ENCODE measurements around the gene PDE8A.
"Not testable (repeated sequence)": the region's sequence is repeated elsewhere in the genome, so short reads cannot be mapped to it uniquely, and the experiment has no call there.

Gene PDE8A

DNA sequence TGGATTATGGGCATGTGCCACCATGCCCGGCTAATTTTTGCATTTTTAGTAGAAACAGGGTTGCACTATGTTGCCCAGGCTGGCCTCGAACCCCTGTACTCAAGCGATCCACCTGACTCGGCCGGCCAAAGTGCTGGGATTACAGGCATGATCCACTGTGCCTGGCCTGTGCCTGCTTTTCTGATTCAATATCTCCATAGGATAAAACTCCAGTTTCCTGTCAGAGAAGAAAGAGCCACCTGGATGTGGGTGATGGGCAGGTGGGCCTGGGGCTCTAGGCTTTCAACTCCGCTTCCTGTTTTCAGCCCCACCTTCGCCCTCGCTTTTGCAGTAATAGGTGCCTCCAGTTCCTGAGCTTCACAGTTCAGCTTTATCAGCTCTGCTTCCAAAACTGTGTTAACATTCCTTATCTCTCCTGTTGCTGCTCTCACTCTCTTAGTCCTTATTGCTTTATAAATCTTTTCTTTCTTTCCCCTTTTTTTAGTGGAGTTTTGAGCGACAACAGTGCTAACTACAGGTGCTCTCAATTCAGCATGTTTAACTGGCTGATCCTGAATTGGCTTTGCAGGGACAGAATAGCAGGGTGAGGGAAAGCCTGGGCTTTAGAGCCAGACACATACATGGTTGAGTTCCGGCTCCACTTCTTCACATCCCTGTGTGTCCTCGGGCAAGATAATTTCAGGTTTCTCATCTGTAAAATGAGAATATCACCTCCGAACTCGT, 21.1 kb upstream of the PDE8A start:
- DNase-seq (ENCODE audit: low spot score), result no peak

DNA sequence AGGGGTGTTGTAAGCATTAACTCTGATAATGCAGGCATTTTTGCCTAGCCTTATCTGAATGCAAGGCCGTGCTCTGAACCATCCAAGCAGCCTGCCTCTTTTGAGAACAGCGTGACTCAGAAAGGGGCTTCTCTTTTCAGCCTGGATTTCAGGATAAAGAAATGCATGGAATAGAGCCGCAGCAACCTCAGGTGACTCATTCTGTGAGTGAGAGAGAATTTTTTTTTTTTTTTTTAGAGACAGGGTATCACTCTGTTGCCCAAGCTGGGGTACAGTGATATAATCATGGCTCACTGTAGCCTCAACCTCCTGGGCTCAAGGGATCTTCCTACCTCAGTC, 20.6 kb upstream of the PDE8A start:
- DNase-seq (ENCODE audit: low spot score), result no peak

DNA sequence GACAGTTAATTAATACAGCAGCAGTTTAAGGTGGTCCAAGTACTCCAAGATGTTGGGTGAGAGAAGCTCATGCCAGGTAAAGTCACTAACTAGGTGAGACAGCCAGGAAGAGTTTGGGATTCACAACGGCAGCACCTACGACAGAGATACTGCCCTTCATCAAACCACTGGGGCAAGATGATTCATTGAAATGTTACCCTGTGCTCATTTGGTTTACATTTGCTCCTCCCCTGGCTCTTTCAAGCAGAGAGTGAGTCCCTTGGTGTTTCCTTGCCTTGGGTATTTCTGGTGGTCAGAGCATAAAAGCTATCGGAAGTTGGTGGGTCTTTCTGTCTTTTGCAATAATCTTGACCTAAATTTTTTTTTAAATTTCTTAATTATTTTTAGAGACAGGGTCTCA, 19.9 kb upstream of the PDE8A start:
- DNase-seq (ENCODE audit: low spot score), result no peak

DNA sequence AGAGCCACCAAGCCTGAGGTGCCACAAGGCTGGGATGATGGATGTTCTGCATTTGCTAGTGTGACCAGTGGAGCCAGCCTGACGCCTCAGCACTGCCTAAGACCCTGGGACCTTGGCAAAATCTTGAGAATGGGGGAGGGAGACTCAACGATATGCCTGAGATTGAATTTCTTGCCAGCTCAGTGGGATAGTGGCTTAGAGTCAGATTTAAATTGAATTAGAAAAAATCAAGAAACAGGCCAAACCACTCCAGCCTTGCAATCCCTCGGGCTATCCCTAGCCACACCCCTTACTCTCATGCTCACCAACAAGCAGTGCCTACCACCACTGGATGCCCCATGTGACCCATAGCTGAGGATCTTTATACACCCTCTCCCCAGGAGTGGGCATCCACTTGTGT, 18.7 kb upstream of the PDE8A start:
- DNase-seq (ENCODE audit: low spot score), result no peak

DNA sequence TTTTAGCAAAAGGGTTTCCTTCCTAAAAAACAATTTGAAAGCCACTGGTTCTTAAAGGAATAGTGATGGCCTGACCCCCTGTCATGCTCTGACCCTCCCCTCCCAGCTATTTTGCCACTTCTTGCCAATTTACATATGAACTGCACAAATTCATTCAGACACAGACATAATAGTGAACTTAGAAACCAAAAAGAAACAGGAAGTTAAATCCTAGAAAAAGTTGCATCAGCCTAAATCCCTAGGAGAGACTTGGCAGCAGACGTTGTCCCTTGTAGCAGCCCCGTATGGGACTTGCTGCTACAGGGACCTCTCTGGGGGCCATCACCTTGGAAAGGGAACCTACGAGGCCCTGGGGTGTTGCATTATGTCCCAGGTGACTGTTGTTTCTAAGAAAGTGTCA, 14.3 kb upstream of the PDE8A start:
- DNase-seq (ENCODE audit: low spot score), result no peak

DNA sequence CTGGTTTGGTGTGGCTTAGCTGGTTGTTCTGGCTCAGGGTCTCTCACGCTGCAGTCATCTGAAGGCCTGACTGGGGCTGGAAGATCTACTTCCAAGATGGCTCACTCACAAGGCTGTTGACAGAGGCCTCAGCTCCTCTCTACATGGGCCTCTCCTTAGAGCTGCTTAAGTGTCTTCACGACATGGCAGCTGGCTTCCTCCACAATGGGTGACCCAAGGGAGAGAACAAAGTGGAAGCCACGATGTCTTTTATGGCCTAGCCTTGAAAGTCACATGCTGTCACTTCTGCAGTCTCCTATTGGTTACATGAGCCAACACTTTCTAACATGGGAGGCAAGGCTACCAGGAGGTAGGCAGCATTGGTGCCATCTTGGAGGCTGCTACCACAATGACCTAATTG, 13.4 kb upstream of the PDE8A start:
- DNase-seq (ENCODE audit: low spot score), result no peak

DNA sequence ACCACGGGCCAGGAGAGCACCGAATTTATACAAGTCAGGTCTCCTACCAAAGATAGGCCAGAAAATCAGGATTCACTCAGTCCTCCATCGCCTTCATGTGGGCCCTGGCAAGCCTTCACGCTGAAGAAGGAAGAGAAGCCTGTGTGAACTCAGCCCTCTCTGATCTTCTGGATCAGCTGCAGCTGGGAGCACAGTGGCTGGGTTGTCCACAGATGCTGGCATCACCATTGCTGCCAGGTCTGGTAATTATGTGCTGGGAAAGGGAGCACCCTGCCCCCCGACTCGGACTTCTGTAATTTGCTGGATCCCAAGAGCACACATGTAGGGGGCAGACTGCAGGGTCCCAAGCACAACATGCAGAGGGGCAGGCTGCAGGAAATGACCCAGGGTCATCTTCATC, 12.4 kb upstream of the PDE8A start:
- no peak for DNase-seq (ENCODE audit: low spot score)

DNA sequence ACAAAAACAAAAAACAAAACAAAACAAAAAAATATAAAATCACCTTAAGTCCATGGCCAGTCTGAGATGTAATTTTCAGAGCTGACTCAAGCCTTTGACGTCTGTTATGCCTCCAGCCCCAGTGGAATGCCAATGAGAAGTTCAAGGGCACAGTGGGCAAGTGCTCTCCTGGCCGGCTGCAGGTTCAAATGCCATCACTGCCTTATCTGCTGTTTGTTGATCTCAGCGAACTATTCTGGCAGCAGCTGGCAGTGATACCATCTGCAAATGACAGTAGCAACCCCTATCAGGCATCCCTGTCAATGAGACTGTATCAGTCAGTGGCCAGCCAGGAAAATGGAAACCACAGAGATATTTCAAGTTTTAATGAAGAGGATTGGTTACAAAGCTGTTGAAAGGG, 10.8 kb upstream of the PDE8A start:
- DNase-seq (ENCODE audit: low spot score), result no peak

DNA sequence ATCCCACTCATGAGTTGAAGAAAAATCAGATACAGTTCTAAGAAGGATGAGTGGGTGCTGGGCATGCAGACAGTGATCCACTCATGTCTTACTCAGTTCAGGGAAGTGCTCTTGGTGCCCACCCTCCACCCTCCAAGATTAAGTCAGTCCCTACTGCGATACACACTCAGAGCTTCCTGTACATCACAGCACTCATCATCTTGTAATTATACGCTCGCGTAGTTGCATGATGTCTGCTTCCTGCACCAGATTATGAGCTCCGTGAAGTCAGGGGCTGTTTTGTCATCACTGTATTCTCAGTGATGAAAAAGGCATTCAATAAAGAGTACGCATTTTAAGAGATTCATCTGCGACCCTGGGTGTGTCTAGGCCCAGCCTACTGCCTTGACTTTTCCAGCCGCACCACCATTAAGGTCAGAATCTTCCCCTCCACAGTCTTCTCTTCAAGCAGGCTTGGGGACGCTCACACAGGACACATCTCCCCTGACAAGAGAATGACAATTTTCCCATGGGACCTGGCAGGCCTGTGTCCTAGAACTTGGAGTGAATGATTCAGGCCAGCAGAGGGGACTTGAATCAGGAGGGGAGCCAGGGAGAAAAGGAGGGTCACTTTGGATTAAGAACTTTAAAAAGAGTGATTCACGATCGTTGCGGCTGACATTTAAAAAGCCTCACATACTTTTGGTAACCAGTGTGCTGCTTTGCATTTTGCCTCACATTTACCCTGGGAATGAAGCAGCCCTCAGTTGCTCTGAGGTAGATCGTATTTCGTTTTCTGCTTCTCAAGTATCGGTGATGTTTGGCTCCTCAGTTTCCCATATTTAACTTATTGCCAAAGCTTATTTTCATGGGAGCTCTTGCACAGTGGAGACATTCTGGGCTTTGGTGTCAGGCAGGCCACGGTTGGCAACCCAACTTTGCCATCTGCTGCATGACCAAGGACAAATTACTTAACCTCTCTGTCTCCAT, 7.9 kb upstream of the PDE8A start:
- no peak for DNase-seq (ENCODE audit: low spot score)

DNA sequence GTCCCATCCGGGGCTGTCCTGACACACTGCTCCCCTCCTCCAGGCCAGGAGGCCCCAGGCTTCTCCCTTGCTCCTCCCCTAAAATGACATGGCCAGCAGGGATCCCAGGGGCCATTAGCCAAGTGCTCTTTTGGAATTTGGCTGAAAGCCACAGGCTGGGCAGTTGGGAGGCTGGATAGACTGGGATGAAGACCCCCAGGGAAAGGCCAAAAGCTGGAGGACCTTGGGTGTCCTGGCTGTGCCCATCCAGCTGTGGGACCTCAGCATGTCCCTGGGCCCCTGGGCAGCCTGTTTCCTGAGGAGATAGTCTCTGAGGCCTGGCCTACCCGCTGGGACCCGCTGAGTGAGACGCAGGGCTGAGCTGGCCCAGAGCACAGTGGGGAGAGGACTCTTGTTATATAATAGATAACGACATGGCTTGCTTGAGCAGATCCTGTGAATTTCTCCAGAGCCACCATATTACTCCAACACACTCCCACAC, 5.7 kb upstream of the PDE8A start:
- DNase-seq (ENCODE audit: low spot score), result no peak

DNA sequence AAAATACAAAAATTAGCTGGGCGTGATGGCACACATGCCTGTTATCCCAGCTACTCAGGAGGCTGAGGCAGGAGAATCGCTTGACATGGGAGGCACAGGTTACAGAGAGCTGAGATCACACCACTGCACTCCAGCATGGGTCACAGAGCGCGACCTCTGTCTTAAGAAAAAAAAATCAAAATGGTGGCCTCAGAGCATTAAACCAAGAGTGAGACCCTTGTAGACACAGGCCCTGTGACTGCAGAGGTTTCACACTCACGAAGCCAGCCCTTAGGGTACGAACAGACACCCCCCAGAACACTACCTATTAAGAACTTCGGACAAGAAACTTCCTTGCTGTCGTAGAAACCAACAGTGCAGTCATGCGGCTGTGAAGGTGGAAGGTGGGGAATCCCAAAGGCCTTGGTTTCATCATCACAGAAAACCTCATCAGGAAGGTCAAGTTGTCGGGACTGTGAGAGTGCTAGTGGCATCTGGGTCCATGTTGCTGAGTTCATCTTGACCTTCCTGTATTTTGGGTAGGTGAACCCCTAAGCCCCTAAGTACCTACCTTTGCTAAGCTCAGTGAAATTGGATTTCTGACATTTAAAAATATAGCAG, 4.8 kb upstream of the PDE8A start:
- DNase-seq (ENCODE audit: low spot score), result no peak

DNA sequence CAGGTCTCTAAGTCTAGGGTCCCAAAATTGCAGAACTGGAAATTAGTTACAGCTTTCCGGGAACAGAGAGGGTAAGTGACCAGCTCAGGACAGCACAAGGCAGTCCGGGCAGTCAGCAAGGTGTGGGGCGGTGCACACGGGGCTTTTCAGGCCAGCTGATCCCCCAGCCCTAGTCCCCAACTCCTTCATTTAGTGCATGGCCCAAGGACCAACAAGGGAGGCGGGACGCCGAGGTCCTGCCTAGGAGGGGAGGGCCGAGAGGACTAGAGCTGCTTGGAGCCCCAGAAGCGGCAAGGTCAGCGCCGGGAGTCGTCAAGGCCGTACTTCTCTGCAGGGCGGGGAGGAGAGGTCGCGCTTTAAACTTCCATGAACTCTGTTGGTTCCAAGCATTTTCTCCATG, 2.0 kb upstream of the PDE8A start:
- no peak for DNase-seq (ENCODE audit: low spot score)

DNA sequence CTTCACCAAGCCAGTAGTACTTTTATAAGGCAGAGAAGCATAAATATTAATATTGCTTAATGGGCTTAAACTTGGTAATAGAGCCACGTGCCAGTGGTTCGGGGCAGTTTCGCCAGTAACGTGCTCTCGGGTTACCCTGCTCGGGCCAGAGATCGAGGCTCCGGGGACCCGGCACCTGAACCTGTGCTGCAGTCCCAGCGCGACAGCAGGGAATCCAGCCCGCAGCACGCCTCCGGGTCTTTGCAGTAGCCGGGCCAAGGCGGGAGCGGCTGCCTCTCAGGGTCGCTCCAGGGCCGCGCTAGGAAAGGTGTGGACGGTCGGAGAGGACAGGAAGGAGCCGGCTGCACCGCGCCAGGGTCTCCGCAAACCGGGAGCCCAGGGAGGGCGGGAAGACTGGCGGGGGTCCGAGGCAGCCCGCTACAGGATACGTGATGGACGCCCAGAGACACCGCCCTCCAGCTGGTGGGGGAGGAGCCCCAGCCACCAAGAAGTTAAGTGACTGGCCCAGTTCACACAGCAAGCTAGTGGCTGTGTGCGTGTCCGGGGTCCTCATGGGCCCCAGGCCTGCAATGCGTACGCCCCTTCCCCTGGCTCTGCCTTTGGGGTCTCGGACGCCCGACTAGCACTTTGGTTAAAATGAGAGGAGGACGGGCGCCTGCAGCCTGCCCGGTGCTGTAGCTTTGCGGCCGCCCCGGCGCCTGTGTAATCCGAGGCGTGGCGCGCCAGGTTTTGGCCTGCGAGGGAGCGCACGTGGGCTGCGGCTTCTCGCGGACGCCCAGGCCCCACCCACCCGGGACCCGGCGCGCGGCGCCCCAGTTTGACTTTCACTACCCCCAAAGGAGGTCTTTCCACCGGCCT, 1.2 kb upstream of the PDE8A start:
- peak; percentile 76 for DNase-seq (ENCODE audit: low spot score)

DNA sequence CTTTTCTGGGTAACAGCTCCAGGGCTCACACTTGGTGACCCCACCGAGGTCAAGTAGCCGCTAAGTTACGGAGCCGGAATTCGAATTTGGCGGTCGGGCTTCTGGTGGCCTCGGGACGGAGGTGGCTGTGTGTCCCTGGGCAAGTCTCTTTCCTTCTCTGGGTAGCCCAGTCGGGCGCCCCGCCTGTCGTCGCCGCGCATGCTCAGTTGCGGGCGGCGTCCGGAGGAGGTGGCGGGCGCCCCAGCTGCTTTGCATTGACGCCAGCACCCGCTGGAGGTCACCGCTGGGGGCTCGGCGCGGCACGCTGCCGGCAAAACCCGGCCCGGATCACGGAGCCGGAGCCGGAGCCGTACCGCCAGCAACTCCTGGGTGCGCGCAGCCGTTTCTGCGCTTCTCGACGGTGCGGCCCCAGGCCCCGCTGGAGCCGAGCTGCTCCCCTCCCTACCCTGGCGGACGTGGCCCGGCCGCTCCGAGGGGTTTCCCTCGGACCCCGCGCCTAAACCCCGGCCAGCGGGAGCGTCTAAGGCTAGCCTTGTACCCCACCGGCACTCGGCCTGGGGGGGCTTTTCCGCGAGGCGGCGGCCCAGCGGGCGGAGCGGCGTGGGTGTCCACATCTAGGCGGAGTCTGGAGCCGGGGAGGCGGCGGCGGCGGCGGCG, 474 bp upstream of the PDE8A start:
- peak; percentile 95 for DNase-seq (ENCODE audit: low spot score)

DNA sequence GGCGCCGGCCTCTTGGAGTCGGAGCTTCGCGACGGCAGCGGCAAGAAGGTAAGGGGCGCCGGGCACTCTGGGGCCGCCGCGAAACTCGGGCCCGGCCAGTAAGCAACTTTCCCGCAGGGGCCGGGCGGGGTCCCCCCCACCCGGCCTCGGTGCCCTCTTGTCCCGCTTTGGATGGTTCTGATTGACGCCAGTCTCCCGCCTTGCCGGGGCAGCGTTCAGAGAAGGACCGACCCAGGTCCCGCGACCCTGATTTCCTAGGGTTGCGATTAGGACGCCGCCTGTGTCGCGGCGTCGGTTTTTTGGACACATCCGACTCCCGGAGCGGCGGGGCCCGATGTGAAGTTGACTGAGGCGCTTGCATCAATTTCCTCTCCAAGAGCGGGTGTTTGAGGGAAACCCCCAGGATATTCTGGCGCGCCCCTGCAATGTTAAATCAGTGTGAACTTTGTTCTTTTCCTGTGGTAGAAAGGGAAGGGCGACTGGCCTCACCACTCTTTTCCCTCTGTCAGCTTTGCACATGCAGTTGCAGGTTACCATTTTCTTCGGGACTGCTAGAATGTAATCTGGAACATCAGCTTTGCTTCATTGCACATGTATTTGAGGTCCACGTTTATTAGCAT, 755 bp downstream of the PDE8A start:
- no peak for DNase-seq (ENCODE audit: low spot score)

DNA sequence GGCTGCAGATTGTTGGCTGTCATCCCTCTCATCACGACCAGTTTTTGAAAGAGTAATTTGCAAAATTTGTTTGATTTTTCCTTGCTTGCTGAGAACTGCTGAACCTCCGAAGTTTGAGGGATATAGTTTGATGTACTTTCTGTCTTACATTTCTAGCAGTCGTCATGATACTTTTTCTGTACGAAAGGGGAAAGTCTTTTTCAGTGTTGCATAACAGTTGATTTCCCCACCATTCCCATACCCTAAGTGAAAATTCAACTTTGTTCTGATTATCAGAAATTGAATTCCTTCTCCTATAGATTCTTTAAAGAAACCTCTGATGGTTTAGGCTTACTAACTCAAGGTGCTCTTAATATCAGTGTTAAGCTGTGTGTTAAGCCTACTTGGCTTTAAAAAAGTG, 1.6 kb downstream of the PDE8A start:
- no peak for DNase-seq (ENCODE audit: low spot score)

DNA sequence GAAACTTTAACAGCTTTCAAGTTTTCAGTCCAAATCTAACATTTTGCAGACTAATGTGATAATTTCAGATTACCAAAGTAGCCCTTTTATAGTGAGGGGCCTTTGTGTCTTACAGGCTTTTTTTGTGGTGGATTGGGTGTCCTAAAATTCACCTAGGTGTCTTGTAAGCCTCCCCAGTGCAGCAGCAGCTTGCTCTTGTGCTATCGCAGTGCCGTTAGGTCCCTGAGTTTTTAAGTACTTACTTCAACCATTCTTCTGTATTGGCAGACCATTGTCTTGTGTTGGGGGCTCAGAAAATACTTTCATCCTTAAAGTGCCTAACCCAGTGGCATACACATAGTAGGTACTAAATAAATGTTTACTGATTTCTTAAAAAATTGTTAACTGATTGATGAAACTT, 2.1 kb downstream of the PDE8A start:
- no peak for DNase-seq (ENCODE audit: low spot score)

DNA sequence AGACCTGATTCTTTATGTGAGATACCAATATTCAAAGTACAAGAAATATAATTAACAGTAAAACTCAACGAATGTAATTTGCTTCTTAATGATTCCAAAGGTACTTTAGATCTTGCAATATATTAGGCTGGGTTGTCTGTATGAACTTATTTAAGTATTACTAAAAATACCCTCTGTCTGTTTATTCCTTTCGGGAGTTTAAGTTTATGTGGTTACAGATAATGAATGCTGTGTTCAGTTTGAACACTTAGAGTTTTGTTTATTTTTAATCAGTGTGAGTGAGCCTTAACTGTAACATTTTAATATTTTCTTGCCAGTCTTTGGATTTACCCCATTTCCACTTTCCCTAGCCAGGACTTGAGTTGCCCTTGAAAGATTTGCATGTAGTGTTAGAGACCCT, 3.5 kb downstream of the PDE8A start:
- DNase-seq (ENCODE audit: low spot score), result no peak

DNA sequence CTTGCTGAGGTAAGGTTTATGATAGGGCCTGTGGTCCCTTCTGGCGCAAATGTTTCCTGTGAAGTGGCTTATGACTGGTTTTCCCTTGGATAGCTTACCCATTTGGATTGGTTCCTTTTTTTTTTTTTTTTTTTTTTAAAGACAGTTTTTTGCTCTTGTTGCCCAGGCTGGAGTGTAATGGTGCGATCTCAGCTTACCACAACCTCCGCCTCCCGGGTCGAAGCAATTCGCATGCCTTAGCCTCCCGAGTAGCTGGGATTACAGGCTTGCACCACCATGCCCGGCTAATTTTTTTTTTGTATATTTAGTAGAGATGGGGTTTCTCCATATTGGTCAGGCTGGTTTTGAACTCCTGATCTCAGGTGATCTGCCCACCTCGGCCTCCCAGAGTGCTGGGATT, 5.7 kb downstream of the PDE8A start:
- not testable (repeated sequence) for DNase-seq (ENCODE audit: low spot score)

DNA sequence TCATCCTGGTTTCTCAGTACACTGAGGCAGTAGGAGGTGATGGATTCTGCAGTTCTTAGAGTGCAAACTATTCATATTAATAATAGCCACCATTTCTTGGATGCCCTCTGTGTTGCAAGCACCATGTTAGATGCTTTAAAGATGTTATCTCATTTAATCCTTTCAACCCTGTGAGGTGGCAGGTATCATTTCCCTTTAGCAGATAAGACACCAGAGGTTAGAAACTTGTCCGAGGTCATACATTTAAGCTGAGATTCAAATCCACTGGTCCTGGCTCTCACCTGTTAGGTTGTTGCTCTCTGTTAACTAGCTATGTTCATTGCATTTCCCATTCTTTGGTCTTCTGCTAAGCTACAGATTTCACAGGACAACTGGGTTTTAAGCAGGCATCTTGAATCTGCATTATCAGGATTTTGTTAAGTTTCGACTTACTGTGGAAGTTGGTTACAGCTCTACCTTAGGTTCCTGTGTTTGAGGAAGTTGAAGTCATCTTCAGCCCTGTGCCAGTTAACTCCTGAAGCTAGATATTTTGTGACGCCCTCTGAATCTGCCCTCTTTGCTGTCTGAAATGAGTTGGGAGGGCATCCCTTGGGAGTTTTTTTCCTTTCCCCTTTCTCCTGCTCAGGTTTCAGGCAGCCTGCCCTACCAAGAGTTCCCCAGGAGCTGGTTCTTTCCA, 6.4 kb downstream of the PDE8A start:
- no peak for DNase-seq (ENCODE audit: low spot score)

All from hematopoietic multipotent progenitor cell treated with erythropoietin and hydrocortisone succinate and interleukin-3 and kit ligand, for 15 days (in vitro differentiated cells).